GM12872 (cell line): Measurements from ENCODE around the gene RABGEF1.

ENCODE experiments used
- CTCF ChIP-seq: IDR thresholded peaks from 3 replicates; pipeline ENCODE4 v1.5.1; 2011; ENCODE audit warnings: low read depth, mild to moderate bottlenecking, low read length, moderate library complexity; ENCODE audit not compliant: insufficient read depth

The RABGEF1 gene

DNA sequence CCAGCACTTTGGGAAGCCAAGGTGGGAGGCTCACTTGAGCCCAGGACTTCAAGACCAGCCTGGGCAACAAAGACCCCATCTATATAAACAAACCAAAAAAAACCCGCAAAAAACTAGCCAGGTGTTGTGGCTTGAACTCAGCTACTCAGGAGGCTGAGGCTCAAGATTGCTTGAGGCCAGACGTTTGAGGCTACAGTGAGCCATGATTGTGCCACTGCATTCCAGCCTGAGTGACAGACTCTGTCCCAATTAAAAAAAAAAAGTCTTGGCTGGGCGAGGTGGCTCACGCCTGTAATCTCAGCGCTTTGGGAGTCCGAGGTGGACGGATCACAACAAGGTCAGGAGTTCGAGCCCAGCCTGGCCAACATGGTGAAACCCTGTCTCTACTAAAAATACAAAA lies 11.4 kb downstream of the RABGEF1 start:
- TF ChIP-seq CTCF, result no peak

- no peak for TF ChIP-seq CTCF
These were observed 14.0 kb downstream of the RABGEF1 start for GRCh38 chr7:66754541-66754940.

GRCh38 chr7:66756889-66757288 lies 16.4 kb downstream of the RABGEF1 start:
- TF ChIP-seq CTCF, result no peak

- no peak for TF ChIP-seq CTCF
These were observed 17.4 kb downstream of the RABGEF1 start for GRCh38 chr7:66757939-66758338.

DNA sequence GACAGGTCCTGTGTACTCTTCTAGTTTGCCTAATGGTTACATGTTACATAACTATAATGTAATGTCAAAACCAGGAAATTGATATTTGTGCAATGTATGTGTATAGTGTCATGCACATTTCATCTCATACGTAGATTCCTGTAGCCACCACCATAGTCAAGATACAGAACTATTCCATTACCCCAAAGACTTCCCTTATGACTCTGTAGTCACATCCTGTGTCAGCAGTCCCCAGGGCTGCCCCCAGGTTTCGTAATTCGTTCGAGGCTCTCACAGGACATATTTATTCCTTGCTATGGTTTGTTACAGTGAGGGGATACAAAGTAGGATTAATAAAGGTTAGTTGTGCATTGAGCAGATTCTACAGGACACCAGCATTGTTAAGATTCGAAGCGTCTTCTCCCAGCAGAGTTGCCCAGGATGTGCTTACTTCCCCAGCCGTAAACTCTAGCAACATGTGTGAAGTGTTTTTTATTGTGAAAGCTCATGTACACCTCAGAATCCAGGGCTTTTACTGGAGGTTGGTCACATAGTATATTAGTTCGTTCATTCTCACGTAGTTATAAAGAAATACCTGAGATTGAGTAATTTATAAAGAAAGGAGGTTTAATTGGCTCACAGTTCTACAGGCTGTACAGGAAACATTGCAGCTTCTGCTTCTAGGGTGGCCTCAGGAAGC lies 18.6 kb downstream of the RABGEF1 start:
- no peak for TF ChIP-seq CTCF

DNA sequence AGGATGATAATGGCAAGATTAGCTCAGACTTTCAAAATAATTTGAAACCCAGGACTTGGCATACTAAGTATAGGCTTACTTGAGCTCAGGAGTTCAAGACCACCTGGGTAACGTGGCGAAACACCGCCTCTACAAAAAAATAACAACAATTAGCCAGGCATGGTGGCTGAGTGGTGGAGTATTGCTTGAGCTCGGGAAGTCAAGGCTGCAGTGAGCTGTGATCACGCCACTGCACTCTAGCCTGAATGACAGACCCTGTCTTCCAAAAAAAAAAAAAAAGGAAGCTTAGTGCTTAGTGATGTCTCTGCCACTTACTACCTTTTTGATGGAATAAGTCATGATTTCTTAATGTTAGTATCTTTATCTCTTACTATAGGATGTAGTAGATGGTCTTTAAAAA lies 25.5 kb downstream of the RABGEF1 start:
- no peak for TF ChIP-seq CTCF

DNA sequence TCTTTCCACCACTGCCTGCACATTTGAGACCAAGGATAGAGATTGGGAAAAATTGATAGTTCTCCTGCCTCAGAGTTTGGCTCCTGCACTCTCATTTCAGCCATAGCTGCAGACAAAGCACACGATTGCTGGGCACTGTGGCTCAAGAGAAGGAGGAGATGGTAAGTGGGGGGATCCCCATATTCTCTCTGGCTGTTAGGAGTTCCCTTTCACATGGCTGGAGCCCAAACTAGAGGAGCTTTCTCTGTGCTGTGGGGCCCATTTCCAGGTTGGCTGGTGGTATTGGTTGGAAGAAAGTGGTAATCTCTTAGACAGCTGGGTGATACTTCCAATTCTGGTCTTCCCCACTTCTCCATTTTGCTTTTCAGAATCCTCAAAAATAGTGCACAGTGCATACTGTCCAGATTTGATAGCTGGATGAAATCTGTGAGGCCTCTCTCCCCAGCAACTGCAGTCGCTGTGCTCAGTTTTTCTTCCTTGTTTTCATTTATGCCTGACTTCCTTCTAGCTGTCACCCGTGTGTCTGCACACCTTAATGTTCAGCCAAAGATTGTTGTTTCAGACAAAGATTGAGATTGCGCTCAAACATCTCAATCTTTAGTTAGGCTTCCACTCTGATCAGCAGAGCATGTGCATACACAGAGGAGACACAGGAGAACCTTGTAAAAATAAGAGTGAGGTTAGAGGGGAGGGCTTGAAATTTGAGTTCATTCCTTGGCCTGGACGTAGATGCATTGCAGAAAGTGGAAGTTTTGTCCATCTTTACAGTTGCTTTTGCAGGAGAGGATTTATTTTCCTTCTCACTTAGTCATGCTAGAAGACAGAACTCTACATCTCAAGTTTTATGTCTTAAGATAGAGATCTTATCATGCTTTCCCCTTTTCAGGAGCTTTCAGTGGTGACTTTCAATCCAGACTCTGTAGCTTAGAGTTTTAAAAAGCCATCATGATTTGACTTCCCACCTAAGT lies 28.6 kb downstream of the RABGEF1 start:
- TF ChIP-seq CTCF, result no peak
